HG02623 (cell line): ENCODE measurements around the gene NARF.

Experiments used
- ATAC-seq: cut with Tn5 transposase; IDR thresholded peaks from one replicate; pipeline ENCODE4 v1.9.1; 2021; ENCODE audit warnings: moderate library complexity; ENCODE audit not compliant: unreplicated experiment

The NARF gene

DNA sequence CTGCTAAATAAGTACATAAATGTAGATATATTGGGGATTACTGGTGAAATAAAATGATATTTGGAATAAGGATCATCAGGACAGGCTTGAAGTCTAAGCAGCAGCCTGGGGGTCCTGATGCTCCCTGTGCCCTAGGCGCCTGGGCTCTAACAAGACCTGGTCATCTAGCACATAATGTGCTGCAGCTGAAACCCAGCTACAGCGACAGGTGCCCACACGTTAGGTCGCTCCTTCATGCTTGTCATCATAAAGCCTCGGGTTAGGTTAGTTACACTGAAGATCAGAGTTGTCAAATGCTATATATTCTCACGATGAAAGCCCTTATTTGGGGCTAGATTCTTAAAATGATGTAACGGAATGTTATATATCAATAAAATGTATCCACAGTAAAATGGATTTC is 11.5 kb downstream of the NARF start:
- ATAC-seq: no peak

- ATAC-seq: no peak
Measured at GRCh38 chr17:82474223-82475010, 15.9 kb downstream of the NARF start.

- ATAC-seq: no peak
Measured at GRCh38 chr17:82475458-82475857, 16.9 kb downstream of the NARF start.

GRCh38 chr17:82477934-82478333 is 19.4 kb downstream of the NARF start:
- ATAC-seq: no peak

DNA sequence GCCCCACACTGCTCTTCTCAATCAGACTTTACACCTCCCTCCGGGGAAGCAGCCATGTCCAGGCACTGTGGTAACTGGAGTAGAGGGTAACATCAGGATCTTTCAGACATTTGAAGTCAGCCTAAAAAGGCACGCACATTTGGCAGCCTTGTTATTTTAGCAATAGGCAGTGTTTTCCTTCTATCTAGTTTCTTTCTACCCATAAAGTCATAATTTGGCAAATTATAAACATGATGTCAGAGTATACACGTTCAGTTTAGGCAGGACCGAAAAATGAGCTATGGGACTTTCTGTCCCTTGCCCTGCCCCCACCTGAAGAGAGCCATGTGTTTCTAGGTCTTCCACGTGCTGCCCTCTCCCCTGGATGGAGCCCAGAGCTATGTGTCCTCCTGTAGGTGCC is 21.1 kb downstream of the NARF start:
- ATAC-seq: no peak

DNA sequence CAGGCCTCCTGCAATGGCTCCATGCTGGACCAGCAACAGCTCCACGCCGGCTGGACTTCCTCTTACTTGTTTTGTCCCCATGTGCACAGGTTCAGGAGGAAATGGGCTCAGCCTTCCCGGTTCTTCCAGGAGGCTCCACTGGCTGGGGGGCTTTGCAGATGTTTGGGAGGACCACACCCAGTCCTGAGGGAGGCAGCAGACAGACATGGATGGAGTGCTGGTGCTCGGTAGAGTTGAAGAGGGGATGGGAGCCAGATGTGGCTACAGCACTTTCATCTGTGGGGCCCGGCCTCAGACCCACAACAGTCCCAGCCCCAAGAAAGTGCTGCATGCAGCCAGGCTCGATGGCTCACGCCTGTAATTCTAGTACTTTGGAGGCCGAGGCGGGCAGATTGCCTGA is 21.8 kb downstream of the NARF start:
- ATAC-seq: no peak

GRCh38 chr17:82483204-82483660 is 24.7 kb downstream of the NARF start:
- no peak for ATAC-seq

GRCh38 chr17:82483836-82484235 is 25.3 kb downstream of the NARF start:
- ATAC-seq: no peak

GRCh38 chr17:82486231-82487094 is 27.9 kb downstream of the NARF start:
- no peak for ATAC-seq

GRCh38 chr17:82487910-82488309 is 29.4 kb downstream of the NARF start:
- no peak for ATAC-seq

DNA sequence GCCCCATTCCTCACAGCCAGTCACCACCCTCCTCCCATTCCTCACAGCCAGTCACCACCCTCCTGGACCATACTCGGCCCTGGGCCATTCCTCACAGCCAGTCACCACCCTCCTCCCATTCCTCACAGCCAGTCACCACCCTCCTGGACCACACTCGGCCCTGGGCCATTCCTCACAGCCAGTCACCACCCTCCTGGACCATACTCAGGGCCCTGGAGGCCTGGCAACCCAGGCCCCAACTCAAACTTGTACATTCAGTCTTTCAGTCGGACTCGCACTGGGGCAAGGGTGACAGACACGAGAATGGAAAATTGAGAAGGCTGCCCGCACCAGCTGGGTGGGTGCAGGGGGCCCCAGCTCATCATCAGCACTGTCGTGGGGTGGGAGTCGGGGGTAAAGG is 30.6 kb downstream of the NARF start:
- ATAC-seq: no peak

GRCh38 chr17:82489851-82490511 is 31.4 kb downstream of the NARF start:
- no peak for ATAC-seq

DNA sequence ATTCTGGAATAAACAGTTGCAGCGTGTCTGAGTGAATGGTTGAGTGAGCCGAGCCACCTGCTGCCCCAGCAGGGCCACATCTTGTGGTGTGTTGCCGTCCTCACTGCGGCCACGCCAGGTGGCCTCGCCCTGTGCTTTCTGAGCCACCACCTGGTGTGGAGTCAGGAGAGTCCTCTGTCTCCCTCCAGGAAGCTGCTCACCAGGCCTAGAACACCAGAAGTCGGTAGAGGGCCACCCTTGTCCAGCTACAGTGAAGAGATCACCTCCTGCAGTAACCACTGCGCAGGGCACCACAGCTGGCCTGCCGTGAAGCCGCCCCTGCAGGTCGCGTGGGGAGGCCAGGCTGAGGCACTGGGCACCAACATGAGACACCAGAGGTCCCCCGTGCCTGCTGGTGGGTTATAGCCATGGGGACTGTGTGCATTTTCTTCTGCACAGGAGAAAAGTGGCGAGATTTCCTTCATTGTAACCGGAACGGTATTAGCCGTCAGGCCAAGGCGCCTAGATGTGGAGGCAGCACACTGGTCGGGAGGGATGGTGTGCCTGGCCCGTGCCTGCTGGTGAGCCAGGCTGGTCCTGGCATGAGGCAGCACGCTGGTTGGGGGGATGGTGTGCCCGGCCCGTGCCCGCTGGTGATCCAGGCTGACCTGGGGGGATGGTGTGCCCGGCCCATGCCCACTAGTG is 32.1 kb downstream of the NARF start:
- ATAC-seq: no peak

DNA sequence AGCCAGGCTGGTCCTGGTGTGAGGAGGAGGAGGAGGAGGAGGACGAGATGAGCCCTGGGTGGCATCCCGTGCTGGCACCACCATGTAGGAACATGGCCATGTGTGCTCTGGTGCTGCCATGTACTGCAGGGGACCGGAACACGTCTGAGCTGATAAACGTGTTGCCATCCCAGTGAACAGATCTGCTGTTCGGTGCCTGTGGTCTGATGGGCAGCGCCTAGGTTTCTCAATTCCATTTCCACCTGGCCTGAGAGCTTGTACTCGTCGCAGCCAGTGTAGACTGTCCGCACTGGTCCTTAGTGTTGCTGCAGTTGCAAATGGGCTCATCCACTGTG is 32.6 kb downstream of the NARF start:
- no peak for ATAC-seq

- no peak for ATAC-seq
Measured at GRCh38 chr17:82491533-82491932, 33.0 kb downstream of the NARF start.

DNA sequence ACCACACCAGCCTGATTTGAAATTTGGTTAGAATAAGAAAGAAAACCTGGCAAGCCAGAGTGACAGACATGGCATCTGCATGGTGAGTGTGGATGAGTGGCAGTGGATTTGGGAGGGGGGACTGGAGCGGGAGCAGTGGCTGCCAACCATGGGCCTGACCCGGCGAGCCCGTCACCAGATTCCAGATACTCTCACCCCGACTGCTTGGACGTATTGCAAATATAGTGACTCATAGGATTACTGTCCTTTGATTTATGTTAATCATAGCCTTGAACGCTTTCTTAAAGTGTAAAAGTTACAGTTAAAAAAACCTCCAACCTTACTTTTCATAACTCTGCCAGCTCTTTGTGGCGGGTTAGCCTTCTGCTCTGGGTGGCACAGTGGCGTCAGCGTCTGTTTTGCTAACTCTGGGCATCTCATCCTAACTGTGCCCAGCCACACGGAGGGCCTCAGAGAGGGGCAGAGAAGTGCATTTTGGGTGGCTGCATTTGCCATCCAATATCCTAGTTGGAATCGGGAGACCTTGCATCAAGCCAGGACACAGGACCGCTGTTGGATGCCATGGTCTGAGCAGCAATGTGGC is 34.2 kb downstream of the NARF start:
- no peak for ATAC-seq

DNA sequence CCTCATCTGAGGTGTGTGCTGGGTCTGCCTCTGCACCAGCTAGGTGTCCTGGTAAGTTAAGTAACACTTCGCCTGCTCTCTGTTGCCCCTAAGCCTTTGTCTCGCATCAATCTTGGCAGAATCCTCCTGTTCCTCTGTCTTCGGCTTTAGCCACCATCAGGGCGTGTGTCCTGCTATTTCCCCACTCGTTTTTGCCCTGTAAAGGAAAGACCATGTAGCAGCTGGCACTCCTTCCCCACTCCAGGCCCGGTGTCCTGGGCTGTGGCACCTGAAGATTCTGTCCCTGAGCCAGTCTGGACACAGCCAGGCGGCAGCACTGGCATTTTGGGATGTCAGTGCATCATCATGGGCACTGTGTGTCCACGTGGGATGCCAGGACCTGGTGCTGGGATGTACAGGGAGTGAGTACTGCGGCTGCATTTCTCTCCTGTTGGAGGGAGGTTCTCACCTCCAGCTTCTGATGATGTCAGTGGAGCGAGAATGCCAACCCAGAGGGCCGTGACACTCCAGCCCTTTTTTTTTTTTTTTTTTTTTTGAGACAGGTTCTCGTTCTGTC is 34.8 kb downstream of the NARF start:
- ATAC-seq: no peak

DNA sequence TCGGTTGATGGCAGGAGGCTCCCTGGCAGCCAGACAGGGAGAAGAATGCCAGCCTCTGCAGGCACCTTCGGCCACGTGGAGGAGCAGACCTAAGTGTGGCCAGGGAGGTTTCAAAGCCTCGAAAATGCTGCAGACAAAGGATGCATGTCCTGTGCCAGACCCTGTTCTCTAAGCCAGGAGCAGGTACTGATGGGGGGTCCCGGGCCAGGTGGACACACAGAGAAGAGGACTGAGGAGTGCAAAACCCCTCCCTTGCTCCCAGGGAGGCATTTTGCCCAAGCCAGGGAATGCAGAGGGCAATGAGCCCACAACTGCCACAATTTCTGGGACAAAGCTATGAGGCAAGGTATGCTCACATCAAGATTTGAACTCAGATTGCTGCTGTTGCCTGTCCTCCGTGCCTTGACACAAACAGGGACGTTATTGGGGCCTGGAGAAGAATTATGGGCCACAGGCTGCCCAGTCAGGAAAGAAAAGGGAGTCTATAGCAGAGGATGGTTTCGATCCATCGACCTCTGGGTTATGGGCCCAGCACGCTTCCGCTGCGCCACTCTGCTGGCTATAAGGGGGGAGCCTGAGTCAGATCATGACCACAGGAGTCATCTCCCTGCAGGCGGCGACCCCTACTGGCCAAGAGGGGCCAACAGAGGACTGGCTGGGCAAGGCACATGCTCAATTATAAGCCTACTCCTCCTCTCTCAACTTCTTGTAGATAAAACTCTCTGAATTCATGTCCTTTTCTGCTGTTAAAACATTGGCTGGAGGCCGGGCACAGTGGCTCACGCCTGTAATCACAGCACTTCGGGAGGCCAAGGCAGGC is 35.9 kb downstream of the NARF start:
- ATAC-seq: peak; percentile 47

DNA sequence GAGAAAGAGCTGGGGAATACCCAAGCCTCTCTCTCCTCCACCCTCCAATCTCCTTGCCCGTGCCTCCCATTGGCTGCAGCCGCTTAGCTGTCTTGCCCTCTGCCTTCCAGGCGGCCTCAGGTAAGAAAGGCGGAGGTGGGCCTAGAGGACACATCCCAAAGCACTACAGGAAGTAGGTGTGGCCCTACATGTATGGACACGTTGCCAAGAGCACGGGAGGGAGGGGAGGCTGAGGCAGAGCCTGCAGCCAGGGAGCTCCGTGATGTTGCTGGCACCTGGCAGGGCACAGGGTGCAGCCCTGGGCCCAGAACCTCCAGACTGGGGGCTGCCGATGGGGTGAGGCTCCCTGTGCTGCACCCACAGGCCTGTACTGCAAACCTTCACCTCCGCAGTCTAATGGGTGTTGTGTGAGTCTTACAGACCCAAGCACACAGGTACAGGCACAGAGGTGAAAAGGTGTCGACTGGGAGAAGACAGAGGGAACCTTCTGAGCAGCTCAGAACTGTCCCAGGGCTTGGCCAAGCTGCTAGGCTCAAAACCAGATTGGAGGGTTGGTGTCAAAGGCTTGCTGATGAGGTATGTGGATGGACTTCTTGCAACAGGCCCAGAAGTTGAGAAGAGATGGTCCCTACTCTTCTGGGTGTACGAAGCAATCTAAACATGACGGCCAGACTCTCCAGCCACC is 37.4 kb downstream of the NARF start:
- no peak for ATAC-seq
